KMS-11 (cell line): ENCODE measurements around the gene SND1.

ENCODE experiments used
- H2AFZ ChIP-seq: fragments of 200-600 bp; sonication (generic); 2 replicates; pipeline ENCODE4 v1.6.1; 2016; ENCODE audit warnings: antibody characterized with exemption, mixed run types, low read depth
- H3K27ac ChIP-seq: fragments of 200-600 bp; sonication (generic); 2 replicates; pipeline ENCODE4 v1.6.1; 2016; ENCODE audit warnings: mild to moderate bottlenecking, mixed run types
- H3K27me3 ChIP-seq: fragments of 200-600 bp; sonication (generic); 2 replicates; pipeline ENCODE4 v1.6.1; 2017; ENCODE audit warnings: mild to moderate bottlenecking, low read depth, mixed run types, moderate library complexity; ENCODE audit not compliant: insufficient read depth
- H3K36me3 ChIP-seq: fragments of 200-600 bp; sonication (generic); 2 replicates; pipeline ENCODE4 v1.6.1; 2017; ENCODE audit warnings: mild to moderate bottlenecking, mixed run types; ENCODE audit not compliant: insufficient read depth
- H3K4me1 ChIP-seq: fragments of 200-600 bp; sonication (generic); 2 replicates; pipeline ENCODE4 v1.6.1; 2016; ENCODE audit warnings: mild to moderate bottlenecking, low read depth, mixed run types; ENCODE audit not compliant: poor library complexity, severe bottlenecking
- H3K4me2 ChIP-seq: fragments of 200-600 bp; sonication (generic); 2 replicates; pipeline ENCODE4 v1.7.0; 2016; ENCODE audit warnings: mild to moderate bottlenecking, mixed run types
- H3K4me3 ChIP-seq: fragments of 200-600 bp; sonication (generic); IDR thresholded peaks from 2 replicates; pipeline ENCODE4 v1.6.1; 2017; ENCODE audit warnings: low read depth, low read length, mixed read lengths; ENCODE audit not compliant: insufficient read depth
- H3K79me2 ChIP-seq: fragments of 200-600 bp; sonication (generic); 2 replicates; pipeline ENCODE4 v1.6.1; 2016; ENCODE audit warnings: low read depth, mixed run types; ENCODE audit not compliant: insufficient read depth
- H3K9ac ChIP-seq: fragments of 200-600 bp; sonication (generic); 2 replicates; pipeline ENCODE4 v1.6.1; 2016; ENCODE audit warnings: mild to moderate bottlenecking, mixed run types
- H4K20me1 ChIP-seq: fragments of 200-600 bp; sonication (generic); 2 replicates; pipeline ENCODE4 v1.6.1; 2016; ENCODE audit warnings: mild to moderate bottlenecking, mixed run types; ENCODE audit not compliant: insufficient read depth
- TF ChIP-seq, protein P1 (sequence below): fragments of 200-600 bp; sonication (generic); conservative IDR thresholded peaks from 2 replicates; pipeline ENCODE4 v1.6.1; 2017; ENCODE audit warnings: low read depth, mild to moderate bottlenecking, antibody characterized with exemption, low read length, moderate library complexity, mixed read lengths

Gene SND1

GRCh38 chr7:127934711-127935110 lies 282.7 kb downstream of the SND1 start:
- Histone ChIP-seq H3K79me2 (no peaks in the 10 kb centered on the region), H3K4me2 (no peak overlapping the region), H3K27ac (no peak overlapping the region), H3K4me1 (no peaks in the 10 kb centered on the region), H3K4me3 (no peak overlapping the region), H3K36me3 (peaks cover 6% of the 10 kb centered on the region; the same call in 1 of the 2 replicates), H3K27me3 (no peaks in the 10 kb centered on the region), H2AFZ (no peak overlapping the region), H4K20me1 (no peaks in the 10 kb centered on the region), H3K9ac (no peak overlapping the region)
- TF ChIP-seq, protein P1, sequence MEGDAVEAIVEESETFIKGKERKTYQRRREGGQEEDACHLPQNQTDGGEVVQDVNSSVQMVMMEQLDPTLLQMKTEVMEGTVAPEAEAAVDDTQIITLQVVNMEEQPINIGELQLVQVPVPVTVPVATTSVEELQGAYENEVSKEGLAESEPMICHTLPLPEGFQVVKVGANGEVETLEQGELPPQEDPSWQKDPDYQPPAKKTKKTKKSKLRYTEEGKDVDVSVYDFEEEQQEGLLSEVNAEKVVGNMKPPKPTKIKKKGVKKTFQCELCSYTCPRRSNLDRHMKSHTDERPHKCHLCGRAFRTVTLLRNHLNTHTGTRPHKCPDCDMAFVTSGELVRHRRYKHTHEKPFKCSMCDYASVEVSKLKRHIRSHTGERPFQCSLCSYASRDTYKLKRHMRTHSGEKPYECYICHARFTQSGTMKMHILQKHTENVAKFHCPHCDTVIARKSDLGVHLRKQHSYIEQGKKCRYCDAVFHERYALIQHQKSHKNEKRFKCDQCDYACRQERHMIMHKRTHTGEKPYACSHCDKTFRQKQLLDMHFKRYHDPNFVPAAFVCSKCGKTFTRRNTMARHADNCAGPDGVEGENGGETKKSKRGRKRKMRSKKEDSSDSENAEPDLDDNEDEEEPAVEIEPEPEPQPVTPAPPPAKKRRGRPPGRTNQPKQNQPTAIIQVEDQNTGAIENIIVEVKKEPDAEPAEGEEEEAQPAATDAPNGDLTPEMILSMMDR, result no peak

DNA sequence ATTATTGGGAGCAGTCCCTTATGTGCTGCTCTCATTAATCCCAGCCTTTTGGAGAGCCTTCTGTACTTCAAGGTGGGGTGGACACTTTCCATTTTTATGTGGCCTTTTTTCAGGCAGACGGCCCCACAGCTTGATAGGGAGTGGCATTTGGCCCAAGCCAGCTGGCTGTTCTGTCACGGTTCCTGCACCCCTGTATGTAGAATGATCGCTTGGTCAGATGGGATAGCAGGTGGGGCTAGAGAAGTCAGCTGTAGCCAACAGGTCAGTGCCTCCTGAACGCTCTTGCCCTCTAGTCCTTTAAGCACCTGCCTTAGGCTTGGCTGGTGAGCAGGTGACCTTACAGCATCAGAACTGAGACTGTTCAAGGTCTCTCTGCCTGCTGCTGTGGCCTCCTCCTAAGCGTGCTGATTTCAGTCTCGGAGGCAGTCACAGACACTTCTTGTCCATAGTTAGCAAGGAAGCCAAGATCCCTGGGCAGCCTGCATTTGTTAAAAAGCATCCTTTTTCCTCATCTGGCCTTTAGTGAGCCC lies 283.9 kb downstream of the SND1 start:
- H3K4me2 ChIP-seq, result no peak overlapping the region
- H3K79me2 ChIP-seq, result no peaks in the 10 kb centered on the region
- no peak overlapping the region for H2AFZ ChIP-seq
- no peaks in the 10 kb centered on the region for H3K27me3 ChIP-seq
- H3K4me3 ChIP-seq, result no peak overlapping the region
- H3K27ac ChIP-seq, result no peak overlapping the region
- TF ChIP-seq, protein P1, result no peak
- no peak overlapping the region for H3K9ac ChIP-seq
- peaks cover 2% of the 10 kb centered on the region; the same call in 1 of the 2 replicates for H3K36me3 ChIP-seq
- H4K20me1 ChIP-seq, result no peaks in the 10 kb centered on the region
- no peaks in the 10 kb centered on the region for H3K4me1 ChIP-seq

DNA sequence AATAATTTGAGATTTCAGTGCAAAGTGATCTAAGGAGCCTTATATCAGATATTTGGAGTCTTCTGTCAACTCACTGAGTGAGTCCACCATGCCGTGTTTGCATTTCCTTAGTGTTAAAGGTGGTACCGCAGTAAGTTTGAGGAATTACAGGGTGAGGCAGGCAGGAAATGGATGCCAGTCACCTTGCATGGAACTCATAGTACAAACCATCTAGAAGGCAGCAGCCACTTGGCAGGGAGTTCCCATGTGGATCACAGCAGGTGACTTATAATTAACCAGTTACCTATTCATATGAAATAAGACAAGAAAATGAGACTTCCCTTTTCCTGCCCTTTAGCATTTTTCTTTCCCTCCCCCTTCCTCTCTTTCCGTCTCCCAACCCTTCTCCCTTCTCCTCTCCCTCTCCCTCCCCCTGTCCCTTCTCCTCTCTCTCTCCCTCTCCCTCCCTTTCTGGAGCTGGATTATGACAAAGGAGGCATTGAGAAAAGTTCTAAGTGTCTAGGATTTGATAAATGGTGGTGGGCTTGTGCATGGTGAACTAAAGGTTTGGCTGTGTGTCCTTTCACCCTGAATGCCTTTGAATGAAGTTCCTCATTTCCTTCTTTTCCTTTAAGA lies 285.2 kb downstream of the SND1 start:
- TF ChIP-seq, protein P1, result no peak
- H3K9ac ChIP-seq, result no peak overlapping the region
- H3K27ac ChIP-seq, result no peak overlapping the region
- H3K4me3 ChIP-seq, result no peak overlapping the region
- no peak overlapping the region for H3K4me2 ChIP-seq
- no peaks in the 10 kb centered on the region for H3K27me3 ChIP-seq
- no peaks in the 10 kb centered on the region for H3K4me1 ChIP-seq
- H3K36me3 ChIP-seq, result no peaks in the 10 kb centered on the region
- H4K20me1 ChIP-seq, result no peaks in the 10 kb centered on the region
- no peak overlapping the region for H2AFZ ChIP-seq
- no peaks in the 10 kb centered on the region for H3K79me2 ChIP-seq

- H3K36me3 ChIP-seq, result no peaks in the 10 kb centered on the region
- TF ChIP-seq, protein P1, result no peak
- no peak overlapping the region for H3K9ac ChIP-seq
- H3K79me2 ChIP-seq, result no peaks in the 10 kb centered on the region
- no peaks in the 10 kb centered on the region for H3K27me3 ChIP-seq
- no peaks in the 10 kb centered on the region; the same call in 1 of the 2 replicates for H4K20me1 ChIP-seq
- no peak overlapping the region for H3K4me3 ChIP-seq
- no peaks in the 10 kb centered on the region for H3K4me1 ChIP-seq
- no peak overlapping the region for H2AFZ ChIP-seq
- no peak overlapping the region for H3K4me2 ChIP-seq
- no peak overlapping the region for H3K27ac ChIP-seq
These were observed 286.6 kb downstream of the SND1 start for GRCh38 chr7:127938588-127938987.
